OCI-LY1 (cell line): ENCODE data around the gene SLCO3A1.

Experiments used
- CTCF ChIP-seq: fragments of 200-600 bp; sonication (generic), shearing (Covaris generic); IDR thresholded peaks from 2 replicates; pipeline ENCODE4 v1.5.1; 2017; ENCODE audit warnings: mild to moderate bottlenecking, antibody characterized with exemption, low read length, moderate library complexity, mixed read lengths
- EZH2 ChIP-seq: fragments of 200-600 bp; sonication (generic), shearing (Covaris generic); IDR thresholded peaks from 2 replicates; pipeline ENCODE4 v1.8.0; 2017; ENCODE audit warnings: borderline replicate concordance, mixed run types, mild to moderate bottlenecking, antibody characterized with exemption, low read length, moderate library complexity, mixed read lengths

DNA sequence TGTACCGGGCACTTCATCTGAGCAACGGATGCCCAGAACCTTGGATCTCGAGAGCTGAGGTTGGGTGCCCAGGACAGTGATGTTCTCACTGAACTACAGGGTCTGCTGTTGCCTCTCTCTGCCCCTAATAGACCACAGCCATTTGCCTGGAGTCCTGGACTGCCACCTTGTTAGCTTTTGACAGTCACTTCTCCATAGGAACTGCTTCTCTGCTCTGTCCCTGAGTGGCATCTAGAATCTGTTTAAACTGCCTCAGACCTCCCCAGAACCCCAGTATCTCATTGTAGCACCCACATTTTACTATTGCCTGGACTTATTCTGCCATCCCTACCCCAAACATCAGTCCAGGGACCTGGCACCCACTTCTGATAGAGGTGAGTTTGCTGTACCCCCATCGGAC lies 194.4 kb downstream of the SLCO3A1 start:
- TF ChIP-seq CTCF (no peak), EZH2 (no peak)
